Endothelial cell (in vitro differentiated cells): ENCODE measurements around the gene SPG7. TPM values are rescaled to one million over a fixed set of nuclear protein-coding genes. Genes with fewer than 3 reads are reported as not detected.

Experiments
- DNase-seq: peaks from one replicate; pipeline ENCODE4 v3.0.0; 2021; ENCODE audit warnings: low spot score
- H3K27ac Mint-ChIP-seq: one replicate; pipeline ENCODE4 v1.8.0; 2021; ENCODE audit warnings: mixed read lengths, inconsistent platforms; ENCODE audit not compliant: unreplicated experiment
- H3K27me3 Mint-ChIP-seq: one replicate; pipeline ENCODE4 v1.8.0; 2021; ENCODE audit warnings: mild to moderate bottlenecking, moderate library complexity, mixed read lengths, inconsistent platforms; ENCODE audit not compliant: unreplicated experiment
- H3K36me3 Mint-ChIP-seq: one replicate; pipeline ENCODE4 v1.8.0; 2021; ENCODE audit warnings: mild to moderate bottlenecking, low read depth, mixed read lengths, inconsistent platforms; ENCODE audit not compliant: unreplicated experiment
- H3K4me1 Mint-ChIP-seq: one replicate; pipeline ENCODE4 v1.8.0; 2021; ENCODE audit warnings: mild to moderate bottlenecking, mixed read lengths, inconsistent platforms; ENCODE audit not compliant: unreplicated experiment
- H3K4me3 Mint-ChIP-seq: one replicate; pipeline ENCODE4 v1.8.0; 2021; ENCODE audit warnings: mild to moderate bottlenecking, mixed read lengths, inconsistent platforms; ENCODE audit not compliant: unreplicated experiment
- H3K9me3 Mint-ChIP-seq: one replicate; pipeline ENCODE4 v1.8.0; 2021; ENCODE audit warnings: mixed read lengths, inconsistent platforms; ENCODE audit not compliant: unreplicated experiment
- total RNA-seq: library from RNA; stranded (reverse); fragmentation: NEBNext Ultra II Directional; extraction: Animal tissue kit (Norgen Biotek cat#: 25700); gene quantifications from one replicate; pipeline ENCODE4 v1.2.1, GENCODE V29; 2021; ENCODE audit not compliant: unreplicated experiment
- TF ChIP-seq, protein P1 (sequence below): fragments of 200-600 bp; sonication (generic); IDR thresholded peaks from one replicate; pipeline ENCODE4 v1.5.0; 2021; ENCODE audit warnings: antibody characterized with exemption; ENCODE audit not compliant: unreplicated experiment

Gene SPG7
- total RNA-seq, 1 donor from 2014 or later = 207 TPM

DNA sequence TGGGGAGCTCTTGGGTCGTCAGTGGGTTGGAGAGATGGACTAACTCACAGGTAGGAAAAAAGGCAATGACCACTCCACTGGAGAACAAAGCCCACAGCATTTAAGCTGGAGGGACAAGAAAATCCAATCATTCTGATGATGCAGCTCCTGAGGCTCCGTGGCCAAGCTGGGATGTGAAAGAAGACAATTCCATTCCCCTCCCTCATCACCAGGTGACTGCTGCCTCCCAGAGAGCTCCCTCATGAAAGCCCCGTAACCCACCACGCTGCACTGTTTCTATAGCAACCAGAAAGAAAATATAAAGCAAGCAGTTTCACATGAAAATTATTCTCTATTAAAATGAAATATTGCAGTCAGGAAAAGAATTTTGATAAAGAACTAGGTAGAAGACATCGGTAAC is 33.1 kb upstream of the SPG7 start:
- Mint-ChIP-seq H3K4me1 (peaks cover 49% of the 10 kb centered on the region), H3K4me3 (no peak overlapping the region), H3K36me3 (peaks cover 4% of the 10 kb centered on the region), H3K27ac (peak overlapping the region; percentile 50), H3K9me3 (no peaks in the 10 kb centered on the region), H3K27me3 (peaks cover 2% of the 10 kb centered on the region)
- no peak for DNase-seq
- TF ChIP-seq, protein P1, sequence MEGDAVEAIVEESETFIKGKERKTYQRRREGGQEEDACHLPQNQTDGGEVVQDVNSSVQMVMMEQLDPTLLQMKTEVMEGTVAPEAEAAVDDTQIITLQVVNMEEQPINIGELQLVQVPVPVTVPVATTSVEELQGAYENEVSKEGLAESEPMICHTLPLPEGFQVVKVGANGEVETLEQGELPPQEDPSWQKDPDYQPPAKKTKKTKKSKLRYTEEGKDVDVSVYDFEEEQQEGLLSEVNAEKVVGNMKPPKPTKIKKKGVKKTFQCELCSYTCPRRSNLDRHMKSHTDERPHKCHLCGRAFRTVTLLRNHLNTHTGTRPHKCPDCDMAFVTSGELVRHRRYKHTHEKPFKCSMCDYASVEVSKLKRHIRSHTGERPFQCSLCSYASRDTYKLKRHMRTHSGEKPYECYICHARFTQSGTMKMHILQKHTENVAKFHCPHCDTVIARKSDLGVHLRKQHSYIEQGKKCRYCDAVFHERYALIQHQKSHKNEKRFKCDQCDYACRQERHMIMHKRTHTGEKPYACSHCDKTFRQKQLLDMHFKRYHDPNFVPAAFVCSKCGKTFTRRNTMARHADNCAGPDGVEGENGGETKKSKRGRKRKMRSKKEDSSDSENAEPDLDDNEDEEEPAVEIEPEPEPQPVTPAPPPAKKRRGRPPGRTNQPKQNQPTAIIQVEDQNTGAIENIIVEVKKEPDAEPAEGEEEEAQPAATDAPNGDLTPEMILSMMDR = no peak

DNA sequence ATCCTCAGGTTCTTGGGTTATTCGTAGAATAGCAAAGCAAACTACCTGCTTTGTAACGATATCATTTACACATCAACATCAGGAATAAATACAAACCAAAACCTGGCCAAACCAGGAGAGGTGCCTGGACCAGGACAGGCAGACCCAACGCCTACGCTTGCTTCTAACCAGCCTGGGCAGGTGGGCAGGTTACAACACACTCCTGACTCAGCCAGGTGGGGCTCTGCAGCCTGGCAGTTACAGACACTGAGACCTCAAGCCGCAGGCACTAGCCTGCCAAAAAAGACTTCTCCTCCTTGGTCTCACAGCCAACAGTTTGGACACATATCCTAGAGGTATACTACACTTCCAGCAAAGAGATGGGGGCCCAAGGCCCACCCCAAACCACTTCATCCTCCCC is 31.8 kb upstream of the SPG7 start:
- no peak for DNase-seq
- Mint-ChIP-seq H3K9me3 (no peaks in the 10 kb centered on the region), H3K27ac (peak overlapping the region; percentile 13), H3K36me3 (peaks cover 4% of the 10 kb centered on the region), H3K4me3 (no peak overlapping the region), H3K27me3 (peaks cover 2% of the 10 kb centered on the region), H3K4me1 (peaks cover 50% of the 10 kb centered on the region)
- TF ChIP-seq, protein P1 = no peak

DNA sequence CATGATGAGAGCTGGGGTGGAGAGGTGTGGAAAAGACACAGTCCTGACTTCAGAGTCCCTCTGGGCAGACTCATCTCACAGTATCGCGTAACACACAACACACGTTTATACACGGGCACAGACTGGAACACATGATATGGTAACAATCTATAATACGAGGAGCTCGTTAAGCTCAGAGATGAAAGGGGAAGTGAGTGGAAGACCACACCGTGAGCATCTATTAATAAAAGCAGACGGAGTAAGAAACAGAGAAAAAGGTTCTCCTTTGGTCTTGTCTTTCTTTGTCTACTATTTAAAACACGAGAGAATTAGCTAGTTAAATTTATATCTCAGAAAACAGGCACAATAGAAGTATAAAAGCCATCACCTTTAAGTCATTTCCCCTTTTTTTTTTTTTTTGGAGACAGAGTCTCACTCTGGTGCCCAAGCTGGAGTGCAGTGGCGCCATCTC is 31.4 kb upstream of the SPG7 start:
- TF ChIP-seq, protein P1 = no peak
- Mint-ChIP-seq H3K36me3 (peaks cover 2% of the 10 kb centered on the region), H3K4me3 (no peak overlapping the region), H3K9me3 (no peaks in the 10 kb centered on the region), H3K27me3 (peaks cover 2% of the 10 kb centered on the region), H3K4me1 (peaks cover 49% of the 10 kb centered on the region), H3K27ac (peak overlapping the region; percentile 13)
- DNase-seq = no peak

DNA sequence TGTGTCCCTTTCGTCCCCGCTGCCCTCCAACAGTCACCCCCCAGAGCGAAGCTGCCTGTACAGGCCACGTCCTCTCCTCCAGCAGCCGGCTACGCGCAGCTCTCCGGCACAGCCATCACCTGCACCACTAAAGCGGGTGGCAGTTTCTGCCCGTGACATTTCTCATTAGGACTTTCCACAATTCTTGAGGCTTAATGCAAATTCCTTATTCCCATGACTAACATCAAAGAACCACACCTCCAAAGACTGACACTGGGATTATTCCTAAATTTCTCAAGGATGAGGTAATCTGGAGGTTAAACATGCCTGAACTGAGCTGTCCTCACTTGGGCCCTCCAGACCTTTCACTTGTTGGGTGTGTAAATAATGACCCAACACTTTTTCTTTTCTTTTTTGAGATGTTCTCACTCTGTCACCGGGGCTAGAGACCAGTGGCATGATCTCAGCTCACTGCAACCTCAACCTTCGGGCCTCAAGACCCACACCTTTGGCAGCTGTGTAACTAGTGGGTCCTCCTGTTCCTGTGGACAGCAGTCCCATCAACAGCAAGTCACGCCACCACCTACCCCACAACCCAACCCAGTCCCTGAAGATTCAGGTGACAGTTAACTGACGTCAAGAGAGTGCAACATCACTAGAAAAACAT is 29.5 kb upstream of the SPG7 start:
- TF ChIP-seq, protein P1 = no peak
- Mint-ChIP-seq H3K4me3 (no peak overlapping the region), H3K27me3 (peaks cover 2% of the 10 kb centered on the region), H3K27ac (peak overlapping the region; percentile 41), H3K4me1 (peaks cover 47% of the 10 kb centered on the region), H3K36me3 (no peaks in the 10 kb centered on the region), H3K9me3 (no peaks in the 10 kb centered on the region)
- no peak for DNase-seq

DNA sequence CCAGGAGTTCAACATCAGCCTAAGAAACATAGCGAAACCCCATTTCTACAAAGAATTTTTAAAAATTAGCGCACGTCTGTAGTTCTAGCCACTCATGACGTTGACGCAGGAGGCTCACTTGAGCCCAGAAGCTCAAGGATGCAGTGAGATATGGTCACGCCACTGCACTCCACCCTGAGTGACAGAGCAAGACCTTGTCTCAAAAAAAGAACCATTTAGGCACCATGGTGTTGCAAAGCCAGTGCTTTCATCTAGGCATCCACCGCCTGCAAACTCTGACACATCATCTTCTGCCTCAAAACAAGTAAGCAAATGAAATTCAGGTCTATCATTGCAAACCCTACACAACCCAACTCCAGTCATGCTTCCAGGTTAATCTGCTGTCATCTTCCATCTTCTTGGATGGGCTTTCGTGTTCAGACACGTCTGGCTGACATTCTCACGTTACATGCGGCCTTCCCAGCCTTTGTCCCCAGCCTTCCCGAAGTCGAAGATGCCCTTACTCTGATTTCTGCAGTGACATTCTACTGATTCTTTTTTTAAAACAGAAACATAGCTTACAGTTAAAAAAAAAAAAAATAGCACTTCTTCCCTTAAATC is 26.7 kb upstream of the SPG7 start:
- Mint-ChIP-seq H3K4me3 (no peak overlapping the region), H3K27me3 (peaks cover 1% of the 10 kb centered on the region), H3K4me1 (peaks cover 55% of the 10 kb centered on the region), H3K9me3 (no peaks in the 10 kb centered on the region), H3K36me3 (no peaks in the 10 kb centered on the region), H3K27ac (peak overlapping the region; percentile 22)
- TF ChIP-seq, protein P1 = no peak
- no peak for DNase-seq
